GM18868 (cell line): ENCODE data around the gene C16orf90.
"Not testable (repeated sequence)": the region's sequence is repeated elsewhere in the genome, so short reads cannot be mapped to it uniquely, and the experiment has no call there.

Experiments used
- ATAC-seq: cut with Tn5 transposase; IDR thresholded peaks from one replicate; pipeline ENCODE4 v1.9.1; 2021; ENCODE audit warnings: mild to moderate bottlenecking, moderate library complexity; ENCODE audit not compliant: unreplicated experiment

Gene C16orf90

DNA sequence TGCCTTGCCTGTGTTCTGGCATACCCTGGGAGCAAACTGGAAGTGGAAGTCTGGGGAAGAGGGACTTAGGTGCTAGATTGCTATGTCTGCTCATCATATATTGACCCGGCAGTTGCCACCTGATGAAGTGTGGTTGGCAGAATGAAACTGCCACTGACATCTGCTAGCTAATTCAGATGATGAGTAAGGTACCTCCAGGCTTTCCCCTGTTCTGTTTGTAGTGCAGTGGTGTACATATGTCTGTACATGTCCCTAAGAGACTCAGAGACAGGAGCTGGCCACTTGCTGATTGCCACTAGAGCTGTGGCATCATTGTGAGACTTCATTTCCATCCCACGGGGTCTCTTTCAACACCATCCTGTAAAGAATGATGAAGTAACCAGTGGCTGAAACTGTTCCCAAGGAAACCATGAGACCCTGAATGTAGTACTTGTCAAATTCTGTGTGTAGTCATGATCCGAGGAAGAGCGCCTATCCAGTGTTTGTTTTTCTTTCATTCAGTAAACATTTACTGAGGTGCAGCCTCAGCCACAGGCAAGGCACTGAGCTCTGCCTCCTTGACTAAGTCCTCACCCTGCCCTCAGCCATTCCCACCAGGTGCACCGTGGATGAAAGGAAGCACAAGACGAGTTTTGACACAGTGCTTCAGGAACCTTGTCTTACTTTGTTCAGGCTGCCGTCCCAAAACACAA lies 18.7 kb upstream of the C16orf90 start:
- ATAC-seq, result no peak

GRCh38 chr16:3511286-3512180 lies 16.2 kb upstream of the C16orf90 start:
- ATAC-seq, result no peak

DNA sequence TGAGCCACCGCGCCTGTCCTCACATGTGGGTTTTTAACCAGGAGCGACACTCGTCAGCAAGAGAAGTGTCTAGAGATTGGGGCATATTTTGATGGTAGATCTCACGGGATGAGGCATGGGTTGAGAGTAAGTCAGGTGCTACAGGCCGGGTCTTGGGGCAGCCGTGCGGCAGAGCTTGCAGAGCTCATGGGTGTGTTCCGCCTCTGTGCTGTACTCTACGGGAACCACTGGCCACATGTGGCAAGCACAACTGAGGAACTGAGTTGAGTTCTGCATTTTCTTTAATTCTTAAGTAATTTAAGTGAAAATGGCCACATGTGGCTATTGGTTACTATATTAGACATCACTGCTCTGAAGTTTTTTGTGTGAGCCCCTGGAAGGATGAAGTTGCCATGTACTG lies 15.1 kb upstream of the C16orf90 start:
- ATAC-seq, result no peak

DNA sequence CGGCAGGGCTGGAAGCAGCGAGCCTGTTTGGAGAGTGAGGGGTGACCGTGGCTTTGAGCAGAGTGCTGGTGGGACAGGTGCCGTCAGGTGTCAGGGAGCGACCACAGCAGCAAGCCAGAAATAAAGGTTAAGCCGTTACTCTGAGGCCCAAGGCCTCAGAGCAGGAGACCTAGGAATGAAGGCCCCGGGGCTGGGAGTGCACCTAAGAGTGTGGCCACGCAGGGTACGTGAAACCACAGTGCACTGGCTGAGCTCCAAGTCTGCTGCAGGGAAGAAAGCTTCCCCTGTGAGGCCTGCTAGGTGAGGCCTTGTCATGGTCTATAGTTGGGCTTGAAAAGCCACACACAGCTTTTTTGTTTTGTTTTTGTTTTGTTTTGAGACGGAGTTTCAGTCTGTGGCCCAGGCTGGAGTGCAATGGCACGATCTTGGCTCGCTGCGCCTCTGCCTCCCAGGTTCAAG lies 14.2 kb upstream of the C16orf90 start:
- ATAC-seq, result peak; percentile 88

DNA sequence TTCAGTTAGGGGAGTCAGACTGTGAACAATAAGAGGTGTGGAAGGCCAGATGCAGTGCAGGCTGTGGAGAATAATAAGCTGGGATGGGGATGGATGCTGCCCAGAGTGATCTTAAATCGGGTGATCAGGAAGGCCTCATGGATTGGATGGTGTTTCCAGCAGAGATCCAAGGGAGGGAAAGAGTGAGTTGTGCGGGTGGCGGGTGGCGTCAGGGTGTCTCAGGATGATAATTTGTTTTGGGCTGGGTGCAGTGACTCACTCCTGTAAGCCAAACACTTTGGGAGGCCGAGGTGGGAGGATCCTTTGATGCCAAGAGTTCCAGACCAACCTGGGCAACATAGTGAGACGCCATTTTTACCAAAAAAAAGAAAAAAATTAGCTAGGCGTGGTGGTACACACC lies 13.4 kb upstream of the C16orf90 start:
- no peak for ATAC-seq

- ATAC-seq, result no peak
These were observed 8.2 kb upstream of the C16orf90 start for GRCh38 chr16:3503523-3503922.

DNA sequence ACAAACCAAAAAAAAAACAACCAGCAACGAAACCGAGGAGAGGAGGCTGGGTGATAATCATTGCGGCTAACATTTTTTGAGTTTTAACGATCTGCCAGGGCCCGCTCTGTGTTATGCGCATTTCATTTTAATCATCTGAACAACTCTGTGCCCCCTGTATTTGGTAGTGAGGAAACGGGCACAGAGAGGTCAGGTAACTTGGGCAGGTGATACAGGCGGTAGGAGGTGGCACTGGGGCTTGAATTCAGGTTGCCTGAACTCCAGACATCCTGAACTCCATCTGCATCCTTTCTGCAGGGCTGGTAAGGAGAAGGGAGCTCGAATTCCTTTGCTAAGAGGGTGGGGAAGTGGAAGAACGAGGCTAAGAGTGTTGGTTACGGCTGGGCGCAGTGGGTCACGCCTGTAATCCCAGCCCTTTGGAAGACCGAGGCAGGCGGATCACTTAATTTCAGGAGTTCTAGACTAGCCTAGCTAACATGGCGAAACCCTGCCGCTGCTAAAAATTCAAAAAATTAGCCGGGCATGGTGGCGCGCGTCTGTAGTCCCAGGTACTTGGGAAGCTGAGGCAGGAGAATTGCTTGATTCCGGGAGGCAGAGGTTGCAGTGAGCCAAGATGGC lies 6.6 kb upstream of the C16orf90 start:
- ATAC-seq, result no peak

DNA sequence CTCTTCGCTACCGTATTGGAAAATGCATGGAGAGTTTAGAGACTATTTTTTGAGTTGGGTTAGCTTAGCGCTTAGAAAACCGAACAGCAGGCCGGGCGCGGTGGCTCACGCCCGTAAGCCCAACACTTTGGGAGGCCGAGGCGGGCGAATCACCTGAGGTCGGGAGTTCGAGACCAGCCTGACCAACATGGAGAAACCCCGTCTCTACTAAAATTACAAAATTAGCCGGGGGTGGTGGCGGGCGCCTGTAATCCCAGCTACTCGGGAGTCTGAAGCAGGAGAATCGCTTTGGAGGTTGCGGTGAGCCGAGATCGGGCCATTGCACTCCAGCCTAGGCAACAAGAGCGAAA lies 6.1 kb upstream of the C16orf90 start:
- not testable (repeated sequence) for ATAC-seq

DNA sequence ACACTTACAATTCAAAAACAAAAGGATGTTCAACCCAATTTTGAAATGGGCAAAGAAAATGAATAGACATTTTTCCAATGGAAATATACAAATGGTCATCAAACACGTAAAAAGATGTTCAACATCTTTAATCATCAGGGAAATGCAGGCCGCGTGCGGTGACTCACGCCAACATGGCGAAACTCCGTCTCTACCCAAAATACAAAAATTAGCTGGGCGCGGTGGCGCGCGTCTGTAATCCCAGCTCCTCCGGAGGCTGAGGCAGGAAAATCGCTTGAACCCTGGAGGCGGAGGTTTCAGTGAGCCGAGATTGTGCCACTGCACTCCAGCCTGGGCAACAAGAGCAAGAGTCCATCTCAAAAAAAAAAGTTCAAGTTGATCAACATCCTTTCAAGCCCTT lies 3.7 kb upstream of the C16orf90 start:
- ATAC-seq, result no peak

DNA sequence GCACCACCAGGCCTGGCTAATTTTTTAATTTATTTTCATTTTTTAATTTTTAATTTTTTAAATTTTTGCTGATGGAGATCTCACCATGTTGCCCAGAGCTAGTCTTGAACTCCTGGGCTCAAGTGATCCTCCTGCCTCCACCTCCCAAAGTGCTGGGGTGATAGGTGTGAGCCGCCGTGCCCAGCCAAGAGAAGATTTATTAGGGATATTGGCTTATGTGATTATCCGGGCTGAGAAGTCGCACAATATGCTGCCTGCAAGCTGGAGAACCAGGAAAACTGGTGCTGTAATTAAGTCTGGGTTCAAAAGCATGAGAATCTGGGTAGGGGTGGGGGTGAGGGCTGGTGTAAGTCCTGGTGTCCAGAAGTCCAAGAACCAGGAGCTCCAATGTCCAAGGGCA lies 2.5 kb upstream of the C16orf90 start:
- ATAC-seq, result no peak

GRCh38 chr16:3496386-3496785 lies 1.1 kb upstream of the C16orf90 start:
- ATAC-seq, result no peak

DNA sequence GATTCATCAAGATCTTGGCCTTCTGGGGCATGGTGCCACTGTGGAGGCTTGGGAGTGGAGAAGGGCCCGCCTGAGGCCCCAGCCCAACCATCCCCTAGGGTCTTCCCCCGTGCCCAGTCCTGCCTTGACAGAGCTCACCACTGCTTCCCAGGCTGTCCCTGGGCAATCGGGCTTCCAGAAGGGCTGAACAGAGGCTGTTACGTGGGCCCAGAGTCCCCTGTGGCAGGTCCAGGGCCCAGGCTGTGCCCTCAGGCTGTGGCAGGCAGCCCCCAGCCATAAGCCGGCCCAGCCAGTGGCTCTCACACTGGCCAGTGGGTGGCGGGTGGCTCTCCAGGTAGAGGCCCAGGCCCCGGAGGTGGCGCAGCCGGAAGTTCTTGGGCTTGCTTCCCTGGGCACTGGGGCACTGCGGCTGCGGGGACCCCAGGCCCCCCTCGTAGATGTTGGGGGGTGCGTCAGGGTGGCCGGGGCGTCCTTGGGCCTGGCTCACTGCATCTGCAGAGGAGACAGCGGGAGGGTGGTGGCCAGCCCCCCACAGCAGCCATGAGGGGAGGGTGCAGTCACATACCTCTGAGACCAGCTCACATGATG lies 809 bp downstream of the C16orf90 start:
- no peak for ATAC-seq

DNA sequence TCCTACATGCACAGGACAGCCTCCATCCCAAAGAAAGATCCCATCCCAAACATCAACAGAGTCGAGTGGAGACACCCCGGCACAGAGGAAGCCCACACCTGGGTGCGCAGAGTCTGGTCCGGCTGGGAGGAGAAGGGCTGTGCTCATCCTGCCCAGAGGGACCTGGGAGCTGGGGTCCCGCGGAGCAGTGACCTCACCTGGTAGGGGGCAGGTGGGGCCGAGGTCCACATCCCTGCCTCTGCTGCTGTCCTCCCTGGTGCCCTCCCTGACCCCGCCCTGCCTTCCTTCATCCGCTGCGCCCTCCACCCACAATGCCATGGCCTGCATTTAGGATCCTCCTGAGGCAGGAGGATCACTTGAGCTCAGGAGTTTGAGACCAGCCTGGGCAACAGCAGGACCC lies 2.9 kb downstream of the C16orf90 start:
- no peak for ATAC-seq

DNA sequence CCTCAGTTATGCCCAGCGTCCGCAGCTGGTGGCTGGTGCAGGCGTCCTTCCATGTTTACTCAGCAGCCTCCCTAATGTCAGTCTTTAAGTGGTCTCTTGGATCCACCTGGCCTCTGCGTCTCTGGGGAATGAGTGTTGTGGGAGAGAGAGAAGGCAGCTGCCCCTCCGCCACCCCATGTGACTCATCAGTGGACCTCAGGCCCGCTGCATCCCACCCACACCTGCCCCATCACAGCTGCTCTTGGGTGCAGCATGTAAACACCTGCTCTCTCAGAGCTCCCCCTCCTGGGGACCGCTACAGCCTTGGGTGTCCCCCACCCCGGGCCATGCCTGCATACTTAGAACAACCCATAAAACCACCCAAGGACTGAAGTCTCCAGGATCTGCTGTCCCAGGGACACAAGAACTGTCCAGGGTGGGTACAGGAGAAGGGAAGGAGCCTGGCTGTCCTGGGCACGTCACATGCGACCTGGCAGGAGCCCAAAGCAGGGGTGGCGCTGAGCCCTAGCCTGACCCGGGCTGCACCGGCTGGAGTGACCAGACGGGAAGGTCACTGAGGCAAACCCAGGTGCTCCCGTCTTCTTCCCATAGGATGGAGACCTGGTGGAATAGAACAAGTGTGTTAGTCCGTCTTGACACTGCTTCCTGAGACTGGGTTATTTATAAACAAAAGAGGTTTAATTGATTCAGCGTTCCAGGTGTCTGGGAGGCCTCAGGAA lies 4.2 kb downstream of the C16orf90 start:
- ATAC-seq, result no peak

DNA sequence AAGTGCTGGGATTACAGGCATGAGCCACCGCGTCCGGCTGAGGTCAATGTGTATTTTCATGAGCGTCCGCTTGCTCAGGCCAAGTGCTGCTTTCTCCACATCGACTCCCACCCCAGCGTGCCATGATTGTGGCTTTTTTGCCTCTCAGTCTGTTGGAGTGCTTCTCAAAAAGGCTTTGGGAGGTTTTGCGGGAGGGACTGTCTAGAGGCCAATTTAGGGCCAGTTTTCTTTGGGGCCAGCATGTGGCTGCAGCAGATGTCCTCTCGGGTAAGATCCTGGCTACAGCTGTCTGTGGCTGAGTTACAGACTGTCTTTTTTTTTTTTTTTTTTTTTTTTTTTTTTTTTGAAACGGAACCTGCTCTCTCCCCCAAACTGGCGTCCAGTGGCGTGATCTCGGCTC lies 6.5 kb downstream of the C16orf90 start:
- no peak for ATAC-seq

- ATAC-seq, result no peak
These were observed 7.5 kb downstream of the C16orf90 start for GRCh38 chr16:3487521-3488410.

GRCh38 chr16:3486506-3487215 lies 8.6 kb downstream of the C16orf90 start:
- no peak for ATAC-seq

GRCh38 chr16:3485821-3486505 lies 9.3 kb downstream of the C16orf90 start:
- ATAC-seq, result no peak
